Testis (tissue), 3 donors: Measurements from ENCODE around the gene ENAH. TPM values are rescaled to one million over a fixed set of nuclear protein-coding genes. Genes with fewer than 3 reads are reported as not detected.

ENCODE experiments used
- DNase-seq: peaks from one replicate; pipeline ENCODE4 v3.0.0-alpha.2; 2019
- H3K27ac ChIP-seq, 2 donors: fragments of 200-600 bp; sonication (generic); one replicate each; pipeline ENCODE4 v1.5.1; 2019
- H3K27me3 ChIP-seq: fragments of 200-600 bp; sonication (generic); one replicate; pipeline ENCODE4 v1.5.1; 2019
- H3K36me3 ChIP-seq: fragments of 200-600 bp; sonication (generic); one replicate; pipeline ENCODE4 v1.5.1; 2017; ENCODE audit warnings: low read depth; ENCODE audit errors: missing control alignments
- H3K4me1 ChIP-seq: fragments of 200-600 bp; sonication (generic); one replicate; pipeline ENCODE4 v1.5.1; 2019
- H3K4me3 ChIP-seq, 2 donors: fragments of 200-600 bp; sonication (generic); one replicate each; pipeline ENCODE4 v1.5.1; 2017 to 2019
- H3K9me3 ChIP-seq: fragments of 200-600 bp; sonication (generic); one replicate; pipeline ENCODE4 v1.5.1; 2017
- CTCF ChIP-seq, 3 experiments: fragments of 450-650 bp in 2 of 3; fragments of 200-600 bp in 1 of 3; sonication (generic) in 1 of 3; IDR thresholded peaks; one replicate each; pipeline ENCODE4 v1.5.1; 2016 to 2019; ENCODE audit warnings: antibody characterized with exemption in 3 of 3, mild to moderate bottlenecking in 2 of 3, moderate library complexity in 1 of 3
- POLR2A ChIP-seq: fragments of 450-650 bp; IDR thresholded peaks from one replicate; pipeline ENCODE4 v1.6.1; 2017; ENCODE audit warnings: antibody characterized with exemption, mild to moderate bottlenecking, moderate library complexity
- WGBS, 2 donors: methylation state at CpG; one replicate each; pipeline ENCODE4 v1.1.5; 2018; 5-methylcytosine and 5-hydroxymethylcytosine counted together
- intact Hi-C: fragments of 100-400 bp; cut with DNase I; formaldehyde crosslinking; loops from one replicate; pipeline ENCODE4 v1.15.1; 2023; ENCODE audit warnings: low total_unique reads
- polyA plus RNA-seq: library from polyadenylated mRNA; stranded (reverse); fragments of 350-450 nt; fragmentation: Illumina TruSeq; extraction: RNeasy Lipid Tissue Mini Kit (QIAGEN cat#74804); gene quantifications from one replicate; pipeline ENCODE4 v1.2.3, GENCODE V29; 2014; ENCODE audit warnings: low read depth, low replicate concordance; ENCODE audit not compliant: insufficient read depth
- total RNA-seq, 2 donors: library from RNA; depleted of rRNA; stranded (reverse); fragments of >200 nt; gene quantifications; one replicate each; pipeline ENCODE4 v1.2.3, GENCODE V29; 2016

The ENAH gene
- total and polyA plus RNA-seq, 3 donors from 2014 or later, result 84.3 to 132 (median 122) TPM

GRCh38 chr1:225651376-225651871 is 1.5 kb downstream of the ENAH start:
- Histone ChIP-seq H3K4me1 (peaks cover 18% of the 10 kb centered on the region), H3K9me3 (no peaks in the 10 kb centered on the region), H3K27ac (peak overlapping the region; percentile 98 to 99), H3K4me3 (peak overlapping the region; percentile 80 to 96), H3K27me3 (no peaks in the 10 kb centered on the region), H3K36me3 (no peaks in the 10 kb centered on the region)
- no peak for DNase-seq
- TF ChIP-seq POLR2A (no peak), CTCF (IDR thresholded peaks at IDR 0.05) (no peak)
- 12 to 15% methylated on average over 8 of the region's 8 CpGs for WGBS, 2 donors
- intact Hi-C loops, result loop anchor here (10.0 kb wide), 1 partner anchor 123 kb away; the partner anchor contains the start of gene SRP9

GRCh38 chr1:225650179-225650578 is 2.7 kb downstream of the ENAH start:
- WGBS, 2 donors, result 27 to 32% methylated on average over 5 of the region's 5 CpGs

GRCh38 chr1:225645194-225645895 is 7.6 kb downstream of the ENAH start:
- no peaks in the 10 kb centered on the region for H3K36me3 ChIP-seq
- H3K4me3 ChIP-seq, result no peak overlapping the region
- H3K9me3 ChIP-seq, result no peaks in the 10 kb centered on the region
- no peak overlapping the region for H3K27ac ChIP-seq
- intact Hi-C loops, result no loop called here
- 91 to 92% methylated on average over 6 of the region's 6 CpGs for WGBS, 2 donors
- peaks cover 15% of the 10 kb centered on the region for H3K4me1 ChIP-seq
- TF ChIP-seq CTCF (IDR thresholded peaks at IDR 0.05) (no peak), POLR2A (no peak)
- DNase-seq, result no peak
- no peaks in the 10 kb centered on the region for H3K27me3 ChIP-seq

More at GRCh38 chr1:225650179-225650578, 2.7 kb downstream of the ENAH start:
- Histone ChIP-seq H3K4me3 (peak overlapping the region; percentile 80 to 96), H3K36me3 (no peaks in the 10 kb centered on the region), H3K27ac (peak overlapping the region; percentile 98 to 99), H3K27me3 (no peaks in the 10 kb centered on the region), H3K4me1 (peaks cover 18% of the 10 kb centered on the region), H3K9me3 (no peaks in the 10 kb centered on the region)
- DNase-seq, result no peak
- intact Hi-C loops, result loop anchor here (10.0 kb wide), 1 partner anchor 125 kb away; the partner anchor contains the start of gene SRP9
- TF ChIP-seq CTCF (IDR thresholded peaks at IDR 0.05) (no peak), POLR2A (no peak)

- Histone ChIP-seq H3K36me3 (no peaks in the 10 kb centered on the region), H3K27me3 (no peaks in the 10 kb centered on the region), H3K4me1 (peaks cover 15% of the 10 kb centered on the region), H3K27ac (peak overlapping the region in 1 of 2 donors; percentile 4), H3K4me3 (no peak overlapping the region), H3K9me3 (no peaks in the 10 kb centered on the region)
- 79 to 83% methylated on average over 1 of the region's 1 CpG for WGBS, 2 donors
- TF ChIP-seq POLR2A, result no peak
- TF ChIP-seq CTCF (IDR thresholded peaks at IDR 0.05), result no peak
- intact Hi-C loops, result no loop called here
- DNase-seq, result no peak
Measured at GRCh38 chr1:225644666-225645065, 8.3 kb downstream of the ENAH start.

- Histone ChIP-seq H3K9me3 (no peaks in the 10 kb centered on the region), H3K4me1 (no peaks in the 10 kb centered on the region), H3K27ac (peak overlapping the region in 1 of 2 donors; percentile 32), H3K4me3 (no peak overlapping the region), H3K27me3 (no peaks in the 10 kb centered on the region), H3K36me3 (no peaks in the 10 kb centered on the region)
- 68 to 69% methylated on average over 4 of the region's 4 CpGs for WGBS, 2 donors
- DNase-seq, result no peak
- TF ChIP-seq POLR2A, result no peak
- TF ChIP-seq CTCF (IDR thresholded peaks at IDR 0.05), result no peak
- intact Hi-C loops, result no loop called here
Measured at GRCh38 chr1:225642177-225642576, 10.7 kb downstream of the ENAH start.
